ENCODE measurements around the gene FAM234B.

Gene FAM234B

DNA sequence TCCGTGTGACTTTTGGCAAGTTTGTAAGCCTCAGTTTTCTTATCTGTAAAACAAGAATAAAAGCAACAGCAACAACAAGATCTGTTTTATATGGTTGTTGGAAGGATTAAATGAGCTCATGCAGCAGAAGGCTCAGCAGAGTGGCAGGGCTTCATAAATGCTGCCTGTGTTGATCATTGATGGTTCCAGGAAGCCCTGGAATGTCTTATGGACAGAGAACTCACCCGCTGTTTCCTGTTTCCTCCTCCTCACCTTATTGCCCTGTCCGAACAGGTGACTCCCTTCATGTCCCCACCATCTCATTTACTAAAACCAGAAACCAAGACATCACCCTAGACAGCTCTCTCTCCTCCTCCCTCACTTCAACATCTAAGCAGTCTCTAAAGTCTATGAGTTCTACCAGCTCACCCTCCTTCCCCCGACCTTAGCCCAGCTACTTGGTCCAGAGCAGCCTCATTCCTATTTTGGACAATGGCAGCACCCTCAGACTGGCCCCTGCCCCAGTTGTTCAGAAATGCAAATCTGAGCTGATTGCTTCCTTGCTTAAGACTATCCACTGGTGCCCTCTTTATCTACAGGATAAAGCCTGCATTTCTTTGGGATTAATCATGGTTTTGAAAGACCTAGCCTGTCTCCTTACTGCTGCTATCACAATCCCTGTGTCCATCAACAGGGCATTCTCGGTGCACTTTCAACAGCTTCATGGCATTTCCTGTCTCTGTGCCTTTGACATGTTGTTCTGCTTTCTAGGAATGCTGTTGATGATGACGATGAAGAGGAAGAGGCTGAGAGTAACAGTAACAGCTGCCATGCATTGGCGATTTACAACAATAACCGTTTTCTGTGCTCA lies 80.7 kb downstream of the FAM234B start:
- no peak for DNase-seq

- DNase-seq: no peak
These were observed 81.8 kb downstream of the FAM234B start for GRCh38 chr12:13125996-13126395.

DNA sequence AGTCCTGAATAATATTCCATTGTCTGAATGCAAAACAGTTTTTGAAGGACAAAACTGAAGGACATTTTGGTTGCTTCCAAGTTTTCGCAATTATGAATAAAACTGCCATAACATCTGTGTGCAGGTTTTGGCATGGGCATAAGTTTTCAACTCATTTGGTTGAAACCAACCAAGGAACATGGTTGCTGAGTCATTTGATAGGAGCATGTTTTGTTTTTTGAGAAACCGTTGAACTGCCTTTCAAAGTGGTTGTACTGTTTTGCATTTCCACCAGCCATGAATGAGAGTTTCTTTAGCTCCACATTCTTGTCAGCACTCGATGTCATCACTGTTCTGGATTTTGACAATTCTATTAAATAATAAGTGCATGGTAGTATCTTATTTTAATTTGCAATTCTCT lies 82.3 kb downstream of the FAM234B start:
- DNase-seq: no peak

- DNase-seq: no peak
These were observed 83.3 kb downstream of the FAM234B start for GRCh38 chr12:13127444-13127843.

GRCh38 chr12:13128291-13128965 lies 84.2 kb downstream of the FAM234B start:
- DNase-seq: no peak

- no peak for DNase-seq
These were observed 86.8 kb downstream of the FAM234B start for GRCh38 chr12:13130981-13131380.
